Myocyte (in vitro differentiated cells): ENCODE data around the gene RGS2. TPM values are rescaled to one million over a fixed set of nuclear protein-coding genes. Genes with fewer than 3 reads are reported as not detected.

ENCODE experiments used
- DNase-seq: peaks from one replicate; pipeline ENCODE4 v3.0.0-alpha.2; 2012; ENCODE audit warnings: low read depth
- total RNA-seq: library from RNA; depleted of rRNA; stranded (reverse); fragments of >200 nt; gene quantifications from 2 replicates; pipeline ENCODE4 v1.2.3, GENCODE V29; 2014

Gene RGS2
- total RNA-seq, 1 donor from 2014 or later, result 54.2 TPM

- no peak for DNase-seq
These were observed 12.8 kb upstream of the RGS2 start for GRCh38 chr1:192795916-192796618.

- no peak for DNase-seq
These were observed 11.7 kb upstream of the RGS2 start for GRCh38 chr1:192797143-192797542.

GRCh38 chr1:192797891-192798290 is 10.9 kb upstream of the RGS2 start:
- DNase-seq, result no peak

- DNase-seq, result no peak
These were observed 7.4 kb upstream of the RGS2 start for GRCh38 chr1:192801451-192801850.

- peak; percentile 73 for DNase-seq
These were observed 6.4 kb upstream of the RGS2 start for GRCh38 chr1:192802406-192802805.

- no peak for DNase-seq
These were observed 5.3 kb upstream of the RGS2 start for GRCh38 chr1:192803501-192803900.

GRCh38 chr1:192805832-192806323 is 3.0 kb upstream of the RGS2 start:
- DNase-seq, result peak; percentile 79

- DNase-seq, result peak; percentile 50
These were observed 1.4 kb upstream of the RGS2 start for GRCh38 chr1:192807211-192808162.

- no peak for DNase-seq
These were observed 699 bp upstream of the RGS2 start for GRCh38 chr1:192808163-192808517.

GRCh38 chr1:192809307-192810252 is 741 bp downstream of the RGS2 start:
- DNase-seq, result peak; percentile 72

- no peak for DNase-seq
These were observed 1.5 kb downstream of the RGS2 start for GRCh38 chr1:192810253-192810880.

GRCh38 chr1:192811006-192811405 is 2.2 kb downstream of the RGS2 start:
- no peak for DNase-seq

- DNase-seq, result no peak
These were observed 2.9 kb downstream of the RGS2 start for GRCh38 chr1:192811594-192812239.

- DNase-seq, result no peak
These were observed 3.8 kb downstream of the RGS2 start for GRCh38 chr1:192812420-192813209.

GRCh38 chr1:192814805-192815204 is 6.0 kb downstream of the RGS2 start:
- no peak for DNase-seq

- DNase-seq, result no peak
These were observed 8.4 kb downstream of the RGS2 start for GRCh38 chr1:192817246-192817645.

GRCh38 chr1:192821296-192821695 is 12.5 kb downstream of the RGS2 start:
- no peak for DNase-seq

GRCh38 chr1:192824511-192824910 is 15.7 kb downstream of the RGS2 start:
- no peak for DNase-seq

GRCh38 chr1:192826791-192827546 is 18.1 kb downstream of the RGS2 start:
- DNase-seq, result no peak
